Spleen (tissue), 11 donors: ENCODE measurements around the gene BRF1. TPM values are rescaled to one million over a fixed set of nuclear protein-coding genes. Genes with fewer than 3 reads are reported as not detected.

Source experiments
- DNase-seq: peaks from one replicate; pipeline ENCODE4 v3.0.0-alpha.2; 2020
- H3K27ac ChIP-seq, 8 donors: fragments of 200-600 bp; sonication (generic) in 7 of 8; 1 replicate in 4 of 8; 2 replicates in 4 of 8; pipeline versions ENCODE4 v1.5.0 to v1.8.0; 2016 to 2021; ENCODE audit warnings: inconsistent platforms in 4 of 8, mild to moderate bottlenecking in 4 of 8, moderate library complexity in 1 of 8
- H3K27me3 ChIP-seq, 7 donors: fragments of 200-600 bp; sonication (generic) in 6 of 7; replicated peaks in 1 of 7; 1 replicate in 4 of 7; 2 replicates in 3 of 7; pipeline versions ENCODE4 v1.5.0 to v1.8.0; 2016 to 2021; ENCODE audit warnings: inconsistent platforms in 3 of 7, mild to moderate bottlenecking in 1 of 7
- H3K36me3 ChIP-seq, 6 donors: fragments of 200-600 bp; sonication (generic) in 5 of 6; 1 replicate in 4 of 6; 2 replicates in 2 of 6; pipeline versions ENCODE4 v1.5.0 to v1.8.0; 2016 to 2021; ENCODE audit warnings: inconsistent platforms in 2 of 6
- H3K4me1 ChIP-seq, 6 donors: fragments of 200-600 bp; sonication (generic) in 5 of 6; 1 replicate in 3 of 6; 2 replicates in 3 of 6; pipeline versions ENCODE4 v1.5.0 to v1.8.0; 2016 to 2021; ENCODE audit warnings: inconsistent platforms in 3 of 6
- H3K4me3 ChIP-seq, 8 donors: fragments of 200-600 bp; sonication (generic) in 7 of 8; 1 replicate in 4 of 8; 2 replicates in 4 of 8; pipeline versions ENCODE4 v1.5.0 to v1.8.0; 2016 to 2021; ENCODE audit warnings: inconsistent platforms in 4 of 8, mild to moderate bottlenecking in 4 of 8, moderate library complexity in 2 of 8
- H3K9me3 ChIP-seq, 8 donors: fragments of 200-600 bp; sonication (generic) in 7 of 8; 1 replicate in 4 of 8; 2 replicates in 4 of 8; pipeline versions ENCODE4 v1.5.0 to v1.8.0; 2016 to 2021; ENCODE audit warnings: inconsistent platforms in 4 of 8
- CTCF ChIP-seq, 11 experiments: fragments of 200-600 bp in 7 of 11; fragments of 450-650 bp in 4 of 11; sonication (generic) in 4 of 11; IDR thresholded peaks in 8 of 11; conservative IDR thresholded peaks in 3 of 11; 1 replicate in 7 of 11; 2 replicates in 4 of 11; pipeline versions ENCODE4 v1.4.0 to v1.8.0; 2016 to 2021; ENCODE audit warnings: antibody characterized with exemption in 11 of 11, inconsistent platforms in 4 of 11, mild to moderate bottlenecking in 1 of 11
- POLR2A ChIP-seq, 3 donors: fragments of 450-650 bp; IDR thresholded peaks; one replicate each; pipeline ENCODE4 v1.5.1; 2017; ENCODE audit warnings: antibody characterized with exemption in 3 of 3, mild to moderate bottlenecking in 1 of 3
- POLR2AphosphoS5 ChIP-seq, 3 donors: sonication (generic); formaldehyde crosslinking; IDR thresholded peaks; one replicate each; pipeline ENCODE4 v1.5.1; 2017; ENCODE audit warnings: antibody characterized with exemption in 3 of 3
- WGBS, 5 donors: extraction: QIAGEN DNeasy Blood & Tissue Kit in 3 of 5; methylation state at CpG; one replicate each; pipeline versions ENCODE4 v1.1.5 to v1.1.7; 2013 to 2018; 5-methylcytosine and 5-hydroxymethylcytosine counted together
- intact Hi-C: fragments of 100-400 bp; cut with DNase I; formaldehyde crosslinking; loops from one replicate; pipeline ENCODE4 v1.15.0; 2023; ENCODE audit warnings: low total_unique reads
- polyA plus RNA-seq, 3 donors: library from polyadenylated mRNA; stranded (reverse); fragments of 200-250 nt; gene quantifications; one replicate each; pipeline ENCODE4 v1.2.1, GENCODE V29; 2013
- total RNA-seq, 7 donors: library from RNA; depleted of rRNA in 3 of 7; stranded (reverse); fragments of >200 nt in 3 of 7; fragmentation: NEBNext Ultra II Directional in 4 of 7; extraction: Animal tissue kit (Norgen Biotek cat#: 25700) in 4 of 7; gene quantifications; one replicate each; pipeline versions ENCODE4 v1.1.0 to v1.2.1, GENCODE V29; 2016 to 2021
- donor health status: healthy with polysubstance abuse.
- donor health status: DM: no; HTN: no; CAD: no; lungs with moderate emphysema.
- donor health status: DM: no; HTN: no; CAD: no.
- donor health status: Bipolar disorder and iron deficiency.
- donor health status: healthy.
- donor health status: DM: no; HTN: no; CAD: no.
- donor health status: DM: yes; HTN: yes; CAD: no.

The BRF1 gene
- total and polyA plus RNA-seq, 10 donors: 16.2 to 71.2 (median 49.8) TPM

- WGBS, 5 donors: 76 to 88% (median 81%) methylated on average over 15 to 16 of the region's 16 CpGs
- H3K27me3 ChIP-seq: peaks cover 0 to 91% (median 45%) of the 10 kb centered on the region in 7 donors
- intact Hi-C loops: loop anchor here (5.0 kb wide), 1 partner anchor 152 kb away; no protein-coding TSS in a partner anchor
- no peak for DNase-seq
- no peak overlapping the region for H3K4me3 ChIP-seq
- no peaks in the 10 kb centered on the region for H3K36me3 ChIP-seq
- TF ChIP-seq POLR2AphosphoS5 (IDR thresholded peaks at IDR 0.05) (no peak), POLR2A (IDR thresholded peaks at IDR 0.05) (no peak), CTCF (IDR thresholded peaks at IDR 0.05 in 8 of 11, conservative IDR thresholded peaks at IDR 0.05 in 3 of 11) (no peak)
- peaks cover 32 to 97% (median 69%) of the 10 kb centered on the region in 6 donors for H3K4me1 ChIP-seq
- H3K9me3 ChIP-seq: no peaks in the 10 kb centered on the region
- no peak overlapping the region for H3K27ac ChIP-seq
Observed at GRCh38 chr14:105200641-105201040, 100.2 kb downstream of the BRF1 start.

- TF ChIP-seq POLR2AphosphoS5 (IDR thresholded peaks at IDR 0.05): no peak
- no peak for TF ChIP-seq CTCF (IDR thresholded peaks at IDR 0.05 in 8 of 11, conservative IDR thresholded peaks at IDR 0.05 in 3 of 11)
- no peak for TF ChIP-seq POLR2A (IDR thresholded peaks at IDR 0.05)
- WGBS, 5 donors: 80 to 87% (median 83%) methylated on average over 3 to 10 of the region's 10 CpGs
- intact Hi-C loops: loop anchor here (5.0 kb wide), 1 partner anchor 152 kb away; no protein-coding TSS in a partner anchor
- peaks cover 0 to 97% (median 49%) of the 10 kb centered on the region in 7 donors for H3K27me3 ChIP-seq
- DNase-seq: no peak
- no peak overlapping the region for H3K4me3 ChIP-seq
- no peak overlapping the region for H3K27ac ChIP-seq
- no peaks in the 10 kb centered on the region for H3K36me3 ChIP-seq
- H3K4me1 ChIP-seq: peaks cover 33 to 97% (median 71%) of the 10 kb centered on the region in 6 donors
- no peaks in the 10 kb centered on the region for H3K9me3 ChIP-seq
Observed at GRCh38 chr14:105200074-105200473, 100.7 kb downstream of the BRF1 start.

- Histone ChIP-seq H3K27ac (peak overlapping the region in 3 of 8 donors; percentile 36 to 50 (median 38)), H3K4me1 (peaks cover 27 to 97% (median 69%) of the 10 kb centered on the region in 6 donors), H3K27me3 (peaks cover 0 to 99% (median 56%) of the 10 kb centered on the region in 7 donors), H3K4me3 (no peak overlapping the region), H3K36me3 (no peaks in the 10 kb centered on the region), H3K9me3 (no peaks in the 10 kb centered on the region)
- TF ChIP-seq CTCF (IDR thresholded peaks at IDR 0.05 in 8 of 11, conservative IDR thresholded peaks at IDR 0.05 in 3 of 11) (no peak), POLR2A (IDR thresholded peaks at IDR 0.05) (no peak), POLR2AphosphoS5 (IDR thresholded peaks at IDR 0.05) (peak; percentile 52 to 83 (median 76))
- DNase-seq: no peak
- WGBS, 5 donors: 21 to 51% (median 34%) methylated on average over 13 to 18 of the region's 18 CpGs
- intact Hi-C loops: no loop called here
Observed at GRCh38 chr14:105199093-105199492, 101.7 kb downstream of the BRF1 start.

GRCh38 chr14:105198588-105198987, 102.2 kb downstream of the BRF1 start:
- no peak for TF ChIP-seq CTCF (IDR thresholded peaks at IDR 0.05 in 8 of 11, conservative IDR thresholded peaks at IDR 0.05 in 3 of 11)
- no peak for TF ChIP-seq POLR2A (IDR thresholded peaks at IDR 0.05)
- TF ChIP-seq POLR2AphosphoS5 (IDR thresholded peaks at IDR 0.05): no peak
- H3K4me1 ChIP-seq: peaks cover 30 to 97% (median 74%) of the 10 kb centered on the region in 6 donors
- peaks cover 0 to 99% (median 56%) of the 10 kb centered on the region in 7 donors for H3K27me3 ChIP-seq
- H3K9me3 ChIP-seq: no peaks in the 10 kb centered on the region
- WGBS, 5 donors: 70 to 93% (median 83%) methylated on average over 2 to 4 of the region's 4 CpGs
- no peaks in the 10 kb centered on the region for H3K36me3 ChIP-seq
- no peak overlapping the region for H3K4me3 ChIP-seq
- DNase-seq: no peak
- intact Hi-C loops: no loop called here
- peak overlapping the region in 3 of 8 donors; percentile 36 to 50 (median 38) for H3K27ac ChIP-seq
